GM19324 (cell line): ENCODE measurements around the gene PAX8.
"Not testable (repeated sequence)": the region's sequence is repeated elsewhere in the genome, so short reads cannot be mapped to it uniquely, and the experiment has no call there.

Experiments used
- ATAC-seq: cut with Tn5 transposase; IDR thresholded peaks from one replicate; pipeline ENCODE4 v1.9.1; 2021; ENCODE audit warnings: mild to moderate bottlenecking, moderate library complexity; ENCODE audit not compliant: unreplicated experiment, low FRiP score

PAX8 gene

DNA sequence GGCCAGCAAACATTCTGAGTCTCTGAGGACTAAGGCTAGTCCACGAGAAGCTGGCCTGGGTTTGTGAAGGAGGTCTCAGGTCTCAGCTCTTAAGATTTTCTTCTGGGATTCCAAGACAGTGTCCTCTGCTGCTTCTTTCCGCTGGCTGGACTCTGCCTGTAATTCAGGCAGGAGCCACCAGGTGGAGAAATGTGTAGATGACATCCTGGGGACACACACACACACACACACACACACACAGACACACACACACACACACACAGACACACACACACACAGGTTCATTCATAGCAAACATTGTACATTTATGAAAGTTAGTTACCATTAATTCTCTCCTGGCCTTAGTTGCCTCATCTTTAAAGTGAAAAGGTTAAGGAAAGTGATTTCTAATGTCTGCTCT, 18.9 kb upstream of the PAX8 start:
- ATAC-seq = not testable (repeated sequence)

DNA sequence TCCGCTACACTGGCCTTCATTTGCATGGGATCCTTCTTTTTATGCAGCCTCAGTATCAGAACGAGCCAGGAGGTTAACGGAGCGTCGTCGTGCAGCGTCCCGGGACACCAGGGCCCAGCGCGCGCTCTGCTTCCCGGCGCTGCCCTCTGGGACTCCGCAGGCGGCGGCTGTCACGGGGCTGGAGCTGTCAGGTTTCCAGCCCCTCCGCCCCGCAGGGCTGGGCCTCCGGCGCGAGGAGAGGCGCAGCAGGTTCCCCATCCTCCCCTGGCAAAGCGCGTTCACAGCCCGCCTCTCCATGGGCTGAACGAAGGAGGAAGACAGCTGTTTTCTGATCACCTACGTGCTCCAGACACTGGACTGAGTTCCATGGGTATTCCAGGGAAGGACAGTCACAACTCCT, 12.5 kb upstream of the PAX8 start:
- ATAC-seq = no peak

DNA sequence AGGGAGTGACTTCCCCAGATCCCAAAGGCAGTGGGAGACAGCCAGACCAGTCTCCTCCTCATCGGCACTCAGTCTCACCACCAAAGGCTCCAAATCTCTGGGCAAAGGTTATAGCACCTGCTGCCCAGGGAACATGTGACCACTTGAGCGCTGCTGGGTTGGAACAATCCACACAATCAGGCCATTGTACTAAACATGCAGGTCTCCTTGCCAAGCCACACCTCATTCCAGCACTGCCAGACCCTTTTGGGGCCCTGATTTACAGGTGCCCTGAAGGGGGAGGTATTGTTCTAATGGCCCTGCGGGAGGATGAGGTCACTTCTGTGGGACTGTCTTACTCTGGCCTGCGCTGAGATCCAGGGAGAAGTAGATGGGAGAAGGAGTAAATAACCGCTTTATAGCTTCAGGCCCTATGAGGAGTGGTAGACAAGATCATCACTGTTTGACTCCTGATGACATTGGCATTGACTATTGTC, 10.0 kb upstream of the PAX8 start:
- ATAC-seq = not testable (repeated sequence)

DNA sequence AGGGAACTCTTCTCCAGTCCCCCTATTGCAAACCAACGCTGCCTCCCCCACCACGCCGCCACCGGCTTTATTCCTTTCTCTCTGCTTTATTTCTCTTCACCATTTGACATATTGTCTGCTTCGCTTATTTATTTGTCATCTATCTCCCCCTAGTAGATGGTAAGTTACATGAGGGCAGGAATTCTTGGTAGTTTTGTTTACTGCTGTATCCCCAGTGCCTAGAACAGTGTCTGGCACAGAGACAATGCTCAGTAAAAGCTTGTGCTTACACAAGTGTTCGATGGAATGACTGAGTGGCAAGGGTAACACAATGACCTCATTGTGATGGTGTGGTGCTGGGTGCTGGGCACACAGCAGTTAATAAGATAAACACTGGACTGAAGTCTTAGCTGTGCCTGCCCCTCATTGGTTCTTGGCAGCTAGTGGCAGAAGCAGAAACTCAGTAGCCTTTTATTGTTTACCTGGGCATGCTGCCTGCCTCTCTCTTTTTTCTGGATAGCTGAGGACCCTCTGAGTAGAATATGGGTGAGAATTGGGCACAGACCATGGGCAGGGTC, 9.5 kb upstream of the PAX8 start:
- ATAC-seq = not testable (repeated sequence)

DNA sequence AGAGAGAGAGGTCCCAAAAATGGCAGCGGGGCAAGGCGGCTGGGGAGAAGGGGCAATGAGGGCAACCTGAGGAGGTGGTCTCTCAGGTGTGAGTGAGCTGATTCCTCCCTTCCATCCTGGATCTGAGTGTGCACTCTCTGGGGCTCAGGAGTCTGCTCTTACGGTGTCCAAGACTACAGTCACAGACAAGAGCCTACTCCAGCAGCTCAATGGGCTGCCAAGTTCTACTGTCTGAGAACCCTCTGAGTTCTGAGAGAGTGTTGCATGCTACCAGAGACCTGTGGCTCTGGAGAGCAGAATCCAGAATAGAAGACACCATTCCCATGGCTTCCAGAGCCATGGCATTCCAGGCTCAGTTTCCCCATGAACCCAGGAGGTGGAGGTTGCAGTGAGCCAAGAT, 7.1 kb upstream of the PAX8 start:
- no peak for ATAC-seq

DNA sequence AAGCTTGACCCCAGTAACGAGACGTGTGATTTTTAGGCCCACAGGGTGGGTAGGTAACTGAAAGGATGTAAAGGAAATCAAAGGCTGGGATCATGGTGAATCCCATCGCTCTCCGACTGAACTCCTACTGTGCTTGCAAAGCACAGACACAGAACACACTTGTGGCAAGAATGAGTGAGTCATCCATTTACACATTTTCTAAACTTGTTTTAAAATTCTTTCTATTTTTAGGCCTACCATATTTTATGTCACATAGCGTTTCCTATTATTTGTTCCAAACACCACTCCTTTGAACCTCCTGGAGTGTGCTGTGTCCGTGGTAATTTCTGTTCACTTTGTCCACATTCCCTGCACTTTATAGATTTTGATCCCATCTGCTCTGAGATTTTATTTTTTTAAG, 6.3 kb upstream of the PAX8 start:
- not testable (repeated sequence) for ATAC-seq

DNA sequence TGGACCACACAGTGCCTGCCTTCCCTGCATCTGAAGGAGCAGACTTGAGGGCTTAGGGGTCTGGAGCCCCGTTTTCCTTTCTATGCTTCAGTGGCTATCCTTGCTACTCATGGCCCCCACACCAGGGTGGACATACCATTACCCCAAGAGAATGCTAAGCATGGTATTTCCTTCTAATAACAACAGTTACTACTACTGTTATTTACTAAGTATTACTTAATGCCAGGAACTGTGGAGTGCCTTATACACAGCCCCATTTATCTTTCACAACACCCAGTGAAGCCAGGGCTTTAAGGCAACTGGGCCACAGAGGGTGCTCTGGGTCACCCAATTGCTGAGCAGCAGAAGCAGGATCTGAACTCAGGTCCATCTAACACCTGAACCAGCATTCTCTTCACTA, 5.8 kb upstream of the PAX8 start:
- ATAC-seq = no peak

DNA sequence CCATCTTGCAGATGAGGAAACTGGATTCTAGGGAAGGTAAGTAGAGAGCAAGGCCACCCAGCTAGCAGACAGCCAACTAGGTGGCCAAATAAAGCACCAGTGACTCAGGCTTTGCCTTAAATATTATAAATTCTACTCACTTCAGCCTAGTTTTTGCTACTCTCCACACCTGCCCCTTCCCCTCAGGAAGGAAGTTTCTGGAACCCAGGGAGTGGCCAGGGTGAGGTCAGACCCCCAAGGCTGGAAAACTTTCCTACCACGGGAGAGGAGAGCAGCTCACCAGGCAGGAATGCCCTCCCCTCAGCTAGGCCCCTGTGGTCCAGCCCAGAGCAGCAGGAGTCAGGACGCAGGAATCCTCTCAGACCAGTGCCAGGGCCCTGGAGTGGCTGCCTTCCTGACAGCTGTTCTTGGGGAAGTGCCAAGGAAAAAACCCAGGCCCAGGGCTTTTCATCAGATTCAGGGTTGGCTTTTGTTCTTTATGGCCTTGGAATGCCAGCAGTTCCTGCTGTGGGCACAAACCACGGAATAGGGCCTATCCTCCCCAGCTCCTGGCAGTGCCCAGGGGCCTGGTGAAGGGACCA, 5.1 kb upstream of the PAX8 start:
- ATAC-seq = no peak

DNA sequence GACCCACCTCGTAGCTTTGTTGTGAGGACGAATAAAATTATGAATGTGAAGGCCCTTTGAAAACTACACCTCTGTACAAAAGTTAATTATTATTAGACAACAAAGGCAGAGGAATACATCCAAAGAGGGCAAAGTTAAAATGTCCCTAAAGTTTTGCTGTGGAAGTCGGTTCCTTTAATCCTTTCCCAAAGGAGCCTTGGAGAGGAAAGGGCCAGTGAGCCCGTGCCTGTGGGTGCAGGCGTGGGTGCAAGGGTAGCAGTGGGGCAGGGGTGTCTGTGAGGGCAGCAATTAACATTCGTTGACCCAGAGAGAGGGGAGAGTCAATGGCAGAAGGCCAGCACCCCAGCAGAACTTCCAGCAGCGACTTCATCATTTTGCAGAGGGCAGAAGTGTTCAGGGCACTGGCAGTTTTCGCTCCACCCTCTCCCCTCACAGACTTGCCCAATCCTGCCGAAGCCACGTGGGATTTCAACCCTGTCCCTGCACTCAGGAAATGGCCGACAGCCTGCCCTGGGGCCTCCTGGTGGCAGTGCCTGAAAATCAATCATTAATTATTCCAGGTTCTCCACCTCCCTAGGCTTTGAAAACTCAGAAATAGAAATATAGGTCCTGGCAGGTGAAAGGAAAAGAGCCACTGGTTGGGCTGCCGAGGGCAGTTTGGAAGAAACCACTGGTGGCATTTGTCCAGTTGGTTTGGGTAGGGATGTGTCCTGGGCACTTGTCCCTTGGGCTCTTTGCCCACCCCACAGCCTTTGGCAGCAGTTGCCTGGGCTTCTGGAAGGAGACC, 4.2 kb upstream of the PAX8 start:
- no peak for ATAC-seq

DNA sequence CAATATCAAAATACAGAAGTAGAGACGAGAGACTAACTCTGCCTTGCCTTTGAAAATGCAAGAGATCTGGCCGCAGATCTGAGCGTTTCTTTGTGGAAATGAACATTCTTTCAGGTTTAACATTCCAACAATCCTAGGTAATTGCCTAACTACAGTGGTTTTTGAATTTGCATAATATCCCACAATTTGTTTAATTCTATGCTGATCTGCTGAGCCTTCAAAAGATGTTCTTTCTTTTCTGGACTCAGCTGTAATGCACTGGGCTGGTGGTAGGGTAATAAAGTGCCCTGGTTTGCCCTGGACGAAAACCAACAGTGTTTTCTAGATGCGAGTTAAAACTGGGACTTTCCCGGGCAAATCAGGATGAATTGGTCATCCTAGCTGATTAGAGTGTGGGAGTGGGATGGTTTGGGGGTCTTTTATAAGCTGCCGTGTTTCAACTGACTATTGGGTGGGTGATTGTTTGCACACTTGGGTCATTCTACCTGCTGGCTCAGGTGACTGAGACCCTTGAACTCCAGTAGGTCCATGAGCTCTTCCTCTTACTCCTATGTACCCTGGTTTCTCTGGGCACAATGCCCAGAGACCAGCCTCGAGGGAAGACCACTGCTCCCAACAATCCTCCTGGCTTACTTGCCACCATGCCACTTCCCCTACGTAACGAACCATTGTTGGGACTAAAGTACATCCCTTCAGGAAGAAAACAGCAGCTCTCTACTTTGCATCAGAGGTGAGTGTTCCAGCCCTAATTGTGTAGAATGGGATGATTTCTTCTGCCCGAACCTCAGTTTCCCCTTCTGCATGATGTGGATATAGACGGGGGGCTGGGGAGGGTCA, 3.4 kb upstream of the PAX8 start:
- no peak for ATAC-seq

DNA sequence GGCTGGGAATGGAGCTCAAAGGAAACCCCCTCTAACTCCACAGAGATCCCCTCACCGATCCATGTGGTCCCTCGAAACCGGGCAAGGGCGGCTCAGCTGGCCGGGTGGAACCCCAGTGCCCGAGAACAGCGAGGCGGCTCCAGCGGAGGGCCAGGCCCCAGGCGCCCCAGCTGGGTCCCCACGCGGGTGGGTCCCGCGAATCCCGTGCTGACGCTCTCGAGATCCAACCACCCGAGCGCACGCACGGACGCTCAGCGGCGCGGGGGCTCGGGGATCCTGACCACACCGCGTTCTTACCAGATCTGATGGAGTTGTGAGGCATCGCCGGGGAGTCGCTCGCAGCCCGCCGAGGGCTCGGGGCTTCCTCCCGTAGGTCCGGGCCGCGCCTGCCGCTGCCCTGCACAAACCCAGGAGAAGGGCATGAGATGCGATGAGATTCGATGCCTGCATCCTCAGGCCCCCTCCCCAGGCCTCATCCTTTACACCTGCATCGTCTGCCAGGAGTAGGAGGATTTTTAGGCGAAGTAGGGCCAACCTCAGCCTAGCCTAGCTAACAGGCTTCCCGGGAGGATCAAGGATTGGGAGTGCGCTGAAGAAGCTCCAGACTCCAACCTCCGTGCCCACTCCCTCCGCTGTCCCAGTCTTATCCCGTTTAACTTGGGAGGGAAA, 514 bp downstream of the PAX8 start:
- ATAC-seq = no peak

DNA sequence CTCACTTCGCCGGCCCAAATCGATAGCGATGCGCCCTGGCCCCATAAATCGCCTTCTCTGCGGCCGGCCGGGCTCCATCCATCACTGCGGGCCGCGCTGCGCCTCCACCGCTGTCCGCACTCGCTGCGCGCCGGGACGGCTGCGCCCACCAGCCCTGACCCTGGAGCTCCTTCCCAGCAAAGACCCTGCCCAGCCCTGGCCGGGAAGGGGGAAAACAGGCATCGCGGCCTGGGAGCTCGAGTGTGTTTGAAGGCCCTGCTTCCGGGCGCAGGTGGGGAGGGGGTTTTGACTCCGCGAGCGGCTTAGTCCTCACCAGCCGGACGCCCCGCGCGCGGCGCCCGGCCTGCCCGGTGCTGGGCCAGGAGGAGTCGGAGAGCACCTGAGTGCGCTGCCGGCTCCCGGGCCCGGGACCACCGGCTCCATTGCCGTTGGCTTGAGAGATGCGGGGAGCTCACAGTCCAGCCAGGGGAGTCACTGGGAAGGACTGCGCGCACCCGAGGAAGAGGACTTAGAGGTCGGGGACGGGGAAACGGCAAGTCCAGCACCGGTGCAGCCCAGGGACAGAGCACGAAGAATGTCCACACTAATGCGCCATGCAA, 1.1 kb downstream of the PAX8 start:
- ATAC-seq = no peak

DNA sequence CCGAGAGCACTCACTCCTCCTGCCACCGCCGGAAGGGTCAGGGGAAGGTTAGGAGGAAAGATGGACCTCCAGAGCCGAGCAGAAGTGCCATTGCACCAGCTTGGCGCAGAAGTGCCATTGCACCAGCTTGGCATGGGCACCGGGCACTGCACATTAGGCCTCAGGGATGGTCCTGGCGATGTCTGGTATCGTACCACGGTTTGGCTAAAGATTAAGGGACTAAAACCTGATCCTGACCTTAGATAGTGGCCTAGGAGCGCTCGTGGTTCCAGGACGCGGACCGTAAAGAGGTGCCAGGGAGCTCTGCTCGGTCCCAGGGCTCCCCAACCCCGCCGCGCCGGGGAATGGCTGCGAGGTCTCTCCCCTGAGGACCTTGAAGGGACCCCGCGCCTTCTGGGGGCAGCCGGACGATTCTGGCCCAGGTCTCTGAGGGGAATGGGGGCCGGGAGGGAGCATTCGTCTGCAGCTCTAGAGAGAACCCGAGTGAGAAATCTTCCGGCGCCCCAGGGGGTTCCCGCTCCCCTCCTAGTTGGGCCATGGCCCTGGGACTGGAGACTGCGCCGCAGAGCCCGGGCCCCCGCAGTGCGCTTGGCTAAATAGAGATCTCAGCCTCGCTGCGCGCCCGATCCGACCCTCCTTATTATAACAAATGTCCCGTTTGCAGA, 1.8 kb downstream of the PAX8 start:
- no peak for ATAC-seq

DNA sequence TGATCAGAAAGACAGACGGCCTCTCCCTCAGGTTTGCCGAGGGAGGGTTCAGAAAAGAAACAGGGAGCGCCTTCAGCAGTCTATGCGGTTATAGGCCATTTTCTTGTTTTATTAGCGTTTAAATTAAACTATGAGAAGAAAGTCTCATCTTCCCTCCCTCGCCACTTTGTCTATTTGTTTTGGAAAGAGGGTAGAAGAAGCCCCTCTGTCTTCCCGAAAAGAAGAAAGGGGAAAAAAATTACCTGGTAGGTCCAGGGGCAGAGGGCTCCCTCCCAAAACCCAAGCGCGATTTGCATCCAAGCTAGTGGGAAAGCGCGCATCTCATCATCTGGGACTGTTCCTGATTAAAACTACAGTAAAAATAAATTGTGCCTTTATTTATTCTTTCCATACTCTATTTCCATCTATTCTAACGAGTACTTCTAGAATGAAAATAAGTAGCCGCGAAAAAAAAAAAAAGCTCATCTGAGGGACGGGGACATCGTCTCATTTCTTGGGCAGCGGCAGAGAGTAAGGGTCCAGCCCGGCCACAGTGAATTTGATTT, 2.4 kb downstream of the PAX8 start:
- ATAC-seq = no peak

DNA sequence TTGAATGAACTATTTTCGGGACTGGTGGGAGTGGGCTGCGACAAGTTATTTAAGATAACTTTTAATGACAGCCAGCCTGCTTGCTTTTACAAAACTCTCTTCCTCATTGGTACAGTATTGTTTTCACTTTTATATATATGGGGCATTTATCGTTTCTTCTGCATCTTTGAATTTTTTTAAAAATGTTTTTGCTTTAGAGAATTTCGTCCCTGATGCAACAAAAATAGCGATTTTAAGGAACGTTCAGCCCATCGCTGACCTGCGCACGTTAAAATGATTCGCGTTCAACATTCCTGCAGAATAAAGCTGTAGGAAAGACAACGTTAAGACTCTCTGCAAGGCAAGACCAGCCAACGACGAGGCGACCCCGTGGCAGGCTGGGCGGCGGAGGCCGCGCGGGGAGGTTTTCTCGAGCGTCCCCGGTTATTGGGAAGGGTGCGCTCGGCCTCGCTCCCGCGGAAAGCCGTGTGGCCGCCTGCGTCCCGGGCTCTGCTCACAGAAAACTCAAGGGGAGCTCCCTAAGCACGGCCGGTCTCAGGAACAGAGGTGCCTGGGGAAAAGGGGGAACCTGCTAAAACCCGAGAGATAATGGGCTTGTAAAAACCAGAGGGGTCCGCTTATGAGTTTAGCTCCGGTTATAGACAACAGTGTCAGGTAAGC, 3.0 kb downstream of the PAX8 start:
- no peak for ATAC-seq

DNA sequence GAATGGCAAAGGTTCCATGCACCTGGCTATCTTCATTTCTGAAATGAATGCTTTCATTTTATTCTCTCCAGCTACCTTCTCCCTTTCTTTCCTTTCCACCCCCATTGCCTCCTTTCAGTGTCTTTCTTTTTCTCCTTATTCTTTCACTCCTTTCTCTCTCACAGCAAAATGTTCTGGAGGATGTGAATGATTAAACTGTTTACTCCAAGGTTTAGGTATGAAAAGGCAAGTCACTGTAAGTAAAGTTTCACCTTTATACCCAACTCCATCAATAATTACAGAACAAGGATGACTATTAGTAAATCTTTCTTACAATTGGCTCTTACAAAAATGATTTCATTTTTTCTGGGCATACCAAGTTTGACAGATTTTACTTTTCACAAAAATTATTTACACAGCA, 4.3 kb downstream of the PAX8 start:
- ATAC-seq = no peak

DNA sequence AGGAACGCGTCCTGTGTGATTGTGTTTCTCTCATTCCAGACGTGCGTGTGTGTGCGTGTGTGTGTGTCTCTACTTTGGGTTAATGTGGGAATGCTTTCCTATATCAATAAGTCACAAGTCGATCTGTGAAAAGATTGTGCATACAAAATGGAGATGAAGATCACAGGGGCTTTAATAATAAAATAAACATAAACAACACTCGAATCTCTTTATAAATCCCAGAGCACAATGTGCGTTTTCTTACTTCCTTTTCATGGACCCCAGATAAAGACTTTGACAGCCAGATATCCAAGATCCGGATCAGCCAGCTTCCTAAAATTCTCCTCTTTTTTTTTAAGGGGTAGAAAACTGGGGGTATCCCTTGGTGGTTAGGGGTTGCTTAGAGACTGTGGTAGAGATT, 4.7 kb downstream of the PAX8 start:
- ATAC-seq = no peak

DNA sequence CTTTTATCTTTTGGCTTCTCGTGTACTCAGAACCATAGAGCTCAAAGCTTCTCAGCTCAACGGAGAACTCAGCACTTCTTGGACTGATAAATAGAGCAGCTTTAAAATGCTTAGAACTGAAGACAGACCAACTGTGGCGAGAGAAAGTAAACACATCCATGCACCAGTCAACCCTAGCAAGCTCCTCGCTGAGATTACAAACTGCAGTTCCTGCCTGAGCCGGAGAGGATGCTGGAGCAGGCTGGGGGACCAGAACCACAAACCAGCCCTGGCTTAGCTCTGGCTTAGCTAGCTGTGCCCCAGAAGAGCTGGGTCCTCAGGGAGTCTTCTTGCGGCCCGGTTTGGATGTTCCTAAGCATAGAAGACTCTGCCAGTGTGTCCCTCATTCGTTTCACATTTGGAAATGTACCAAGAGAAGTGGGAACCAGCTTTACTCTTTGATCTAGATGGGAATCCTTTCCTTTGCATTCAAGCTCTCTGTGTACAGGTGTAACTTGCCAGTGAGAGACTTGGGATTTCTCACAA, 5.6 kb downstream of the PAX8 start:
- ATAC-seq = peak; percentile 60

DNA sequence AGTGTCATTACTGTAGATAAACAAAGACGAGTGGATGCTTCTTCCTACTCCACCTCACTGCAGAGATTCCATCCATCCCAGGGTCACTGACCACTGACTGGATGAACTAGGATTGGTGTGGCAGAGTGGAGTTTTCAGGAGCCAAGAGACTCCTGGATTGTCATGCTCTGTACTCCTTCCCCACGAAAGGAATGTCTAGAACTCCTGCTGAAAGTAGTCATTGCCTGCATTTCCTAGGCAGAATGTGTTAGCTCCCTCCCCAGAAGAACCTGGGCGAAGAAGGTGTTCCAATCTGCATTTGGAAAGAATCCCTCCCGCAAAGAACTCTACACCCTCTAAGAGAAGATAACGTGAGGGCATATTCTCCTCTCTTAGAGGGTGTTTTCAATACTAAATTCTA, 6.2 kb downstream of the PAX8 start:
- ATAC-seq = no peak
